Measurements from ENCODE around the gene EFHC1.
A peak's percentile ranks its signal among the peaks of the same experiment; 100 is the strongest.
"Not testable (repeated sequence)": the region's sequence is repeated elsewhere in the genome, so short reads cannot be mapped to it uniquely, and the experiment has no call there.

EFHC1 gene

GRCh38 chr6:52419809-52420667, at the start of gene EFHC1:
Gene EFHC1, plus strand, starts transcription at chr6:52420342. Its CDS starts 69 bp downstream, at chr6:52420411.
- peak; percentile 53 to 99 (median 97) for DNase-seq

GRCh38 chr6:52371656-52372191, 48.4 kb upstream of the EFHC1 start:
- DNase-seq = no peak

- DNase-seq = peak in 18 of 58 donors; percentile 1 to 75 (median 26)
These were observed 46.9 kb upstream of the EFHC1 start for GRCh38 chr6:52373151-52373690.

DNA sequence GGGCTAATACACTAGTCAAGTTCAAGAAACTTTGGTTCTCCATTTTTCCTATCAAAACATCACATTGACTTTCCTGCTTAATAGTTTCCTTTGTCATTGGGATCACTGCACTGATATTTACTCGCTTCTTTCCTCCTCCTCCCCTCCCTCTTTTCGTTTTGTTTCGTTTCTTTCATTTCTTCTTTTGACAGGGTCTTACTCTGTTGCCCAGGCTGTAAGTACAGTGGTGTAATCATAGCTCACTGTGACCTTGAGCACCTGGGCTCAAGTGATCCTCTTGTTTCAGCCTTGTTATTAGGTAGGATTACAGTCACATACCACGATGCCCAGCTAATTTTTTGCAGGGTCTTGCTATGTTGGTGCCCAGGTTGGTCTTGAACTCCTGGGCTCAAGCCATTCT, 45.9 kb upstream of the EFHC1 start:
- DNase-seq = no peak

- peak in 15 of 58 donors; percentile 3 to 39 (median 11) for DNase-seq
These were observed 44.2 kb upstream of the EFHC1 start for GRCh38 chr6:52375780-52376556.

GRCh38 chr6:52376763-52377162, 43.4 kb upstream of the EFHC1 start:
- peak in 18 of 58 donors; percentile 6 to 79 (median 30) for DNase-seq

- no peak for DNase-seq
These were observed 42.5 kb upstream of the EFHC1 start for GRCh38 chr6:52377538-52378221.

GRCh38 chr6:52381249-52381648, 38.9 kb upstream of the EFHC1 start:
- DNase-seq = no peak

GRCh38 chr6:52384145-52384766, 35.9 kb upstream of the EFHC1 start:
- DNase-seq = no peak

DNA sequence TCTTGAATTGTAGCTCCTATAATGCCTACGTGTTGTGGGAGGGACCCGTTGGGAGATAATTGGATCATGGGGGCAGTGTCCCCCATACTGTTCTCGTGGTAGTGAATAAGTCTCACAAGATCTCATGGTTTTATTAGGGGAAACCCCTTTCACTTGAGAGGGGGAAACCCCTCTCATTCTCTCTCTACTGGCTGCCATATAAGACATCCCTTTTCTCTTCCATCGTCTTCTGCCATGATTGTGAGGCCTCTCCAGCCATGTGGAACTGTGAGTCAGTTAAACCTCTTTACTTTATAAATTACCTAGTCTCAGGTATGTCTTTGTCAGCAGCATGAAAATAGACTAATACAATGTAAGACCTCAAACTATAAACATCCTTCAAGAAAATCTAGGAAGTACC, 35.1 kb upstream of the EFHC1 start:
- DNase-seq = no peak

DNA sequence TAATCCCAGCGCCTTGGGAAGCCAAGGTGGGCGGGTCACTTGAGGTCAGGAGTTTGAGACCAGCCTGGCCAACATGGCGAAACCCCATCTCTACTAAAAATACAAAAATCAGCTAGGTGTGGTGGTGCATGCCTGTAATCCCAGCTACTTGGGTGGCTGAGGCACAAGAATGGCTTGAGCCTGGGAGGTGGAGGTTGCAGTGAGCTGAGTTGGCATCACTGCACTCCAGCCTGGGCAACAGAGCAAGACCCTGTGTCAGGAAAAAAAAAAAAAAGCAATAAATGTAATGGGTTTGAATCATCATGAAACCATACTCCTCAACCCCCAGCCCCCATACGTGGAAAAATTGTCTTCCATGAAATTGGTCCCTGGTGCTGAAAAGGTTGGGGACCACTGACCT, 32.0 kb upstream of the EFHC1 start:
- not testable (repeated sequence) for DNase-seq

- peak in 32 of 58 donors; percentile 9 to 79 (median 39) for DNase-seq
These were observed 31.4 kb upstream of the EFHC1 start for GRCh38 chr6:52388790-52389189.

GRCh38 chr6:52389264-52389625, 30.9 kb upstream of the EFHC1 start:
- no peak for DNase-seq

DNA sequence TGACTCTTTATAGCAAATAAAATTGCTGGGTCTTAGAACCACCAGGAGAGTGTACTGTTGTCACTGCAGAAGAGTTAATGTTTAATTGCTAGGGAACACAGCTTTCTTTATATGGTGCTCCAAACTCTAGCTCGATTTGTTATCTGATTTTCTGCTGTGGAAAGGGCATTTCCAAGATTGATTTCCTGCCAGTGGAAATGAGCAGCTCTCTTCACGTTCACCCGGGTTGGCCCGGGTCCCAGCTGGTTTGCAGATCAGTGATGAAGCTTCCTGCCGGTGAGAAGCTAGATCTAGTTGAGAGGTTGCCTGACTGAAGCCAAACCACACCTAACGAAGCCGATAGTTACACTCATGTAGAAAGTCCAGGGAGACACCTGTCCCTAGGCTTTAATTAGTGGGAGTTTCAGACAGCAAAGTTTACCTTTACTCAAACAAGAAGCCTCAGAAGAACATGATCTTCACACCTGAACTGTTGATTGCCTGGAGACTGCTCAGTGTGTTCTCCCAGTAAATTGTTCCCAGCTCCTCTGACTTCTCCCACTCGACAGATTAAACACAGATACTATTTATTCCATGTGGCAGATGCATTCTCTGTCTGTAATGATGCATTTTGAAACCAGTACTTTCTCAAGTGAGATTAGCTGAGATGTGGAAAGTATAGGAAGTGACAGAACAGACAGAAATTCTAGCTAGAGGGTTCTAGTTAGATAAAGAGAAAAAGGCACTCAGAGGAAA, 30.3 kb upstream of the EFHC1 start:
- DNase-seq = peak in 15 of 58 donors; percentile 6 to 63 (median 21)

- no peak for DNase-seq
These were observed 29.8 kb upstream of the EFHC1 start for GRCh38 chr6:52390361-52390727.

- peak in 15 of 58 donors; percentile 4 to 77 (median 28) for DNase-seq
These were observed 28.5 kb upstream of the EFHC1 start for GRCh38 chr6:52391599-52391998.

- DNase-seq = no peak
These were observed 27.2 kb upstream of the EFHC1 start for GRCh38 chr6:52392944-52393343.

DNA sequence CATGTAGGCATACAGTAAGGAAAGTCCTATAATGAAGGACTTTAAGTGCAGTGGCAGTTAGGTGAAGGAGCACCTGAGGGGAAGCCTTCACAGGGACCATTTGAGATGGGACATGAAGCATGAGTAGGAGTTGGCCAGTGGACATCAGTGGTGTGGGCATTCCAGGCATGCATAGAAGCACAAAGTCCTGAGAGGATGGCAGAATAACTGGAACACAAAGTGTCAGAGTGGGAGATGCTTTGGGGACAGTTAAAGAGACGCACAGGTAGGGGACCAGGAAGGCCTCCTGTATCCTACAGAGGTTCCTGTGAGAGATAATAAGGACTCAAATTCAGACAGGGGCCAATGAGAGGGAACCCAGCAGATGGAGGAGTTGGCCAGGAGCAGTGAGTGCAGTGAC, 26.4 kb upstream of the EFHC1 start:
- no peak for DNase-seq

GRCh38 chr6:52394251-52394666, 25.9 kb upstream of the EFHC1 start:
- no peak for DNase-seq

- no peak for DNase-seq
These were observed 24.2 kb upstream of the EFHC1 start for GRCh38 chr6:52395969-52396368.
